Dedifferentiated amniotic fluid mesenchymal stem cell (primary cell): ENCODE measurements around the gene TNRC18.

ENCODE experiments used
- DNase-seq: peaks from one replicate; pipeline ENCODE4 v3.0.0-alpha.2; 2016; ENCODE audit errors: extremely low spot score

Gene TNRC18

GRCh38 chr7:5450549-5451327 lies 27.1 kb upstream of the TNRC18 start:
- DNase-seq, result no peak

- DNase-seq, result no peak
Observed at GRCh38 chr7:5448378-5449037, 24.9 kb upstream of the TNRC18 start.

DNA sequence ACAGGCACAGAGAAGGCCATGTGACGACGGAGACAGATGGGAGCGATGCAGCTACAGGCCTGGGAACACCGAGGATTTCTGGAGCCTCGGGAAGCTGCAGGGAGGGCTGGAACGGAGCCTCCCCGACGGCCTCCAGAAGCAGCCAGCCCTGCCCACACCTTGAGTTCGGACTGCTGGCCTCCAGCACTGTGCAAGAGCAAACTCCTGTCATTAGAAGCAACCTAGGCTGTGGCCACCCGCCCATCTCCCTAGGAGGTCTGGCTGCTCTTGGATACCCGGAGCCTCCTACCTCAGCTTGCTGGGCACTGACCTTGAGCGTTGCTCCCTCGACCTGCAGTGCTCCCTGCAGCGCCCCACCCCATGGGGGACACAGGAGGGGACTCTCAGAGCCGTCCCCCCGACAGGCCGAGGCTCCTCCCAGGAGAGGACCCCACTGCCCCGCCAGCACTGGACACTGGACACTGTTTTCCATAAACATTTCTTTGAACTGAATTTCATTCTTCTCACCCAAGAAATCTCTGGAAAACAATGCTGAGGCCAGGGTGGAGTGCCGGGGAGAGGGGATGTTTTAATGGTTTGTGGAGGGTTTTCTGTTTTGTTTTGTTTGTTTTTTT lies 22.5 kb upstream of the TNRC18 start:
- DNase-seq, result no peak

DNA sequence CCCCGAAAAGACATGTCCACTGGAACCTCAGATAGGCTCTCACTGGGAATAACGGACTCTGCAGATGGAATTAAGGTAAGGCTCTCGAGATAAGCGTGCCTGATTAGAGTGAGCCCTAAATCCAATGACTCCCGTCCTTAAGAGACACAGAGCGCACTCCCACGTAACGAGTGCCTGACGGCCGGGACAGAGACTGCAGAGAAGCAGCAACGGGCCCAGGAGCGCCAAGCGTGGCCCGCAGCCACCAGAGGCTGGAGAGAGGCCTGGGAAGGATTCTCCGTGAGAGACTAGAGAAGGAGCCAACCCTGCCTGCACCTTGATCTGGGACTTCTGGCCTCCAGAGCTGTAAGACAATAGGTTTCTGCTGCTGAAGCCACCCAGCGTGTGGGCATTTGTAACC lies 20.0 kb upstream of the TNRC18 start:
- no peak for DNase-seq

GRCh38 chr7:5442757-5443305 lies 19.2 kb upstream of the TNRC18 start:
- DNase-seq, result no peak

GRCh38 chr7:5441840-5442503 lies 18.3 kb upstream of the TNRC18 start:
- no peak for DNase-seq

- no peak for DNase-seq
Observed at GRCh38 chr7:5439572-5440496, 16.2 kb upstream of the TNRC18 start.

GRCh38 chr7:5439209-5439571 lies 15.6 kb upstream of the TNRC18 start:
- no peak for DNase-seq

- DNase-seq, result no peak
Observed at GRCh38 chr7:5437987-5438386, 14.4 kb upstream of the TNRC18 start.

- DNase-seq, result no peak
Observed at GRCh38 chr7:5437348-5437892, 13.8 kb upstream of the TNRC18 start.

DNA sequence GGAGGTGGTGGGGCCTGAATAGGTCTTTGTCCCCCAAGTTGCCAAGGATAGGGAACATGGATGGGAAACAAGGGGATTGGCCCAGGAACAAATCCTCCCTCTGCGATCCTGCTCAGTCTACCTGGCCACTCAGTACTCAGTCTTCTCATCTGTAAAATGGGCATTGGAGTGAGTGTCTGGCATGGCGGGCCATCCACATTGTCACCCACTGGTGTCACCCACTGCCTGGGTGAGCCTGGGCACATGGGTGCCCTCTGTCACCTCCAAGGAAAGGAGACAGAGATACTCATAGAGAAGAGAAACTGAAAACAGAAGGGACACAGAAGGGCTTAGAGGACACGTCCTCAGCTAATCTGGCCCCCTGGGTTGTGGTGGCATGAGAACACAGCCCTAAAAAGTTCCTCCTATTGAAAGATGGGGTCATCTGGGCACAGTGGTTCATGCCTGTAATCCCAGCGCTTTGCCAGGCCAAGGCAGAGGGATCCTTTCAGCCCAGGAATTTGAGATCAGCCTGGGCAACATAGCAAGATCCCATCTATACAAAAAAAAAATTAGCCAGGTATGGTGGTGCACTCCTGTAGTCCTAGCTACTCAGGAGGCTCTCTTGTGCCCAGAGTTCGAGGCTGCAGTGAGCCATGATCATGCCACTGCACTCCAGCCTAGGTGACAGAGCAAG lies 12.5 kb upstream of the TNRC18 start:
- DNase-seq, result no peak

- no peak for DNase-seq
Observed at GRCh38 chr7:5435291-5436002, 11.8 kb upstream of the TNRC18 start.

- DNase-seq, result no peak
Observed at GRCh38 chr7:5433181-5433580, 9.5 kb upstream of the TNRC18 start.

DNA sequence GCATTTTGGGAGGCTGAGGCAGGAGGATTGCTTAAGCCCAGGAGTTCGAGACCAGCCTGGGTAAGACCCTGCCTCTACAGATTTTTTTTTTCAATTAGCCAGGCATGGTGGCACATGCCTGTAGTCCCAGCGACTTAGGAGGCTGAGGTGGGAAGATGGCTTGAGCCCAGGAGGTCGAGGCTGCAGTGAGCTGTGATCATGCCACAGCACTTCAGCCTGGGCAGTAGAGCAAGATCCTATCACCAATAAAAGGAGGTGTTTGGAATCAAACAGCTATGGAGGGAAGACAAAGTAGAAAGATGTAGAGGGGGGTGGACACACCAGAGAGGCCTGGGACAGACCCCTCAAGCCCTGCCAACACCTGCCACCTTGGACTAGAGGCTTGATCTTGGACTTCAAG lies 9.1 kb upstream of the TNRC18 start:
- no peak for DNase-seq

DNA sequence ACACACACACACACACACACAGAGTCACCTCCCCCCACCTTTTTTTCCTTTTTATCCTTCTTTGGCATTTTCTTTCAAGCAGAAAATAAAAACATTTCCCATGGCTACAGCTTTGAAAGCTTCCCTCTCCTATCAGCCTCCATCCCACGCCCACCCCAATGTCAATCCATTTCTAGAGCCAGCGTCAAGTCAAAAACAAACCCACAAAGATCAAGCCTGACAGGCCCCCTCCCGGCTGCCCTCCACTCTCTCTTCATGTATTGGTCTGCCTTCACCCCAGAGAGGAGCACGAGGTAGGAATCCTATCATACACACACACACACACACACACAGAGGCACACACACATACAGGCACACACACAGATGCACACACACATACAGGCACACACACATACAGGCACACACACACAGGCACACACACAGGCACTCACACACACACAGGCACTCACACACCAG lies 8.0 kb upstream of the TNRC18 start:
- DNase-seq, result no peak

- DNase-seq, result no peak
Observed at GRCh38 chr7:5430612-5430947, 6.9 kb upstream of the TNRC18 start.

GRCh38 chr7:5429857-5430611 lies 6.4 kb upstream of the TNRC18 start:
- DNase-seq, result no peak

GRCh38 chr7:5429253-5429856 lies 5.7 kb upstream of the TNRC18 start:
- DNase-seq, result no peak
